Spleen (tissue), 11 donors: ENCODE data around the gene EPHA2. TPM values are rescaled to one million over a fixed set of nuclear protein-coding genes. Genes with fewer than 3 reads are reported as not detected.

Experiments used
- DNase-seq: peaks from one replicate; pipeline ENCODE4 v3.0.0-alpha.2; 2020
- H3K27ac ChIP-seq, 8 donors: fragments of 200-600 bp; sonication (generic) in 7 of 8; 1 replicate in 4 of 8; 2 replicates in 4 of 8; pipeline versions ENCODE4 v1.5.0 to v1.8.0; 2016 to 2021; ENCODE audit warnings: inconsistent platforms in 4 of 8, mild to moderate bottlenecking in 4 of 8, moderate library complexity in 1 of 8
- H3K27me3 ChIP-seq, 7 donors: fragments of 200-600 bp; sonication (generic) in 6 of 7; replicated peaks in 1 of 7; 1 replicate in 4 of 7; 2 replicates in 3 of 7; pipeline versions ENCODE4 v1.5.0 to v1.8.0; 2016 to 2021; ENCODE audit warnings: inconsistent platforms in 3 of 7, mild to moderate bottlenecking in 1 of 7
- H3K36me3 ChIP-seq, 6 donors: fragments of 200-600 bp; sonication (generic) in 5 of 6; 1 replicate in 4 of 6; 2 replicates in 2 of 6; pipeline versions ENCODE4 v1.5.0 to v1.8.0; 2016 to 2021; ENCODE audit warnings: inconsistent platforms in 2 of 6
- H3K4me1 ChIP-seq, 6 donors: fragments of 200-600 bp; sonication (generic) in 5 of 6; 1 replicate in 3 of 6; 2 replicates in 3 of 6; pipeline versions ENCODE4 v1.5.0 to v1.8.0; 2016 to 2021; ENCODE audit warnings: inconsistent platforms in 3 of 6
- H3K4me3 ChIP-seq, 8 donors: fragments of 200-600 bp; sonication (generic) in 7 of 8; 1 replicate in 4 of 8; 2 replicates in 4 of 8; pipeline versions ENCODE4 v1.5.0 to v1.8.0; 2016 to 2021; ENCODE audit warnings: inconsistent platforms in 4 of 8, mild to moderate bottlenecking in 4 of 8, moderate library complexity in 2 of 8
- H3K9me3 ChIP-seq, 8 donors: fragments of 200-600 bp; sonication (generic) in 7 of 8; 1 replicate in 4 of 8; 2 replicates in 4 of 8; pipeline versions ENCODE4 v1.5.0 to v1.8.0; 2016 to 2021; ENCODE audit warnings: inconsistent platforms in 4 of 8
- POLR2A ChIP-seq, 3 donors: fragments of 450-650 bp; IDR thresholded peaks; one replicate each; pipeline ENCODE4 v1.5.1; 2017; ENCODE audit warnings: antibody characterized with exemption in 3 of 3, mild to moderate bottlenecking in 1 of 3
- POLR2AphosphoS5 ChIP-seq, 3 donors: sonication (generic); formaldehyde crosslinking; IDR thresholded peaks; one replicate each; pipeline ENCODE4 v1.5.1; 2017; ENCODE audit warnings: antibody characterized with exemption in 3 of 3
- WGBS, 5 donors: extraction: QIAGEN DNeasy Blood & Tissue Kit in 3 of 5; methylation state at CpG; one replicate each; pipeline versions ENCODE4 v1.1.5 to v1.1.7; 2013 to 2018; 5-methylcytosine and 5-hydroxymethylcytosine counted together
- intact Hi-C: fragments of 100-400 bp; cut with DNase I; formaldehyde crosslinking; loops from one replicate; pipeline ENCODE4 v1.15.0; 2023; ENCODE audit warnings: low total_unique reads
- polyA plus RNA-seq, 3 donors: library from polyadenylated mRNA; stranded (reverse); fragments of 200-250 nt; gene quantifications; one replicate each; pipeline ENCODE4 v1.2.1, GENCODE V29; 2013
- total RNA-seq, 7 donors: library from RNA; depleted of rRNA in 3 of 7; stranded (reverse); fragments of >200 nt in 3 of 7; fragmentation: NEBNext Ultra II Directional in 4 of 7; extraction: Animal tissue kit (Norgen Biotek cat#: 25700) in 4 of 7; gene quantifications; one replicate each; pipeline versions ENCODE4 v1.1.0 to v1.2.1, GENCODE V29; 2016 to 2021
- TF ChIP-seq, protein P1 (sequence below), 11 experiments: fragments of 200-600 bp in 7 of 11; fragments of 450-650 bp in 4 of 11; sonication (generic) in 4 of 11; IDR thresholded peaks in 8 of 11; conservative IDR thresholded peaks in 3 of 11; 1 replicate in 7 of 11; 2 replicates in 4 of 11; pipeline versions ENCODE4 v1.4.0 to v1.8.0; 2016 to 2021; ENCODE audit warnings: antibody characterized with exemption in 11 of 11, inconsistent platforms in 4 of 11, mild to moderate bottlenecking in 1 of 11
- donor health status: healthy with polysubstance abuse.
- donor health status: DM: no; HTN: no; CAD: no; lungs with moderate emphysema.
- donor health status: DM: no; HTN: no; CAD: no.
- donor health status: Bipolar disorder and iron deficiency.
- donor health status: healthy.
- donor health status: DM: no; HTN: no; CAD: no.
- donor health status: DM: yes; HTN: yes; CAD: no.

The EPHA2 gene
- total and polyA plus RNA-seq, 10 donors: 2.0 to 35.7 (median 14.8) TPM

DNA sequence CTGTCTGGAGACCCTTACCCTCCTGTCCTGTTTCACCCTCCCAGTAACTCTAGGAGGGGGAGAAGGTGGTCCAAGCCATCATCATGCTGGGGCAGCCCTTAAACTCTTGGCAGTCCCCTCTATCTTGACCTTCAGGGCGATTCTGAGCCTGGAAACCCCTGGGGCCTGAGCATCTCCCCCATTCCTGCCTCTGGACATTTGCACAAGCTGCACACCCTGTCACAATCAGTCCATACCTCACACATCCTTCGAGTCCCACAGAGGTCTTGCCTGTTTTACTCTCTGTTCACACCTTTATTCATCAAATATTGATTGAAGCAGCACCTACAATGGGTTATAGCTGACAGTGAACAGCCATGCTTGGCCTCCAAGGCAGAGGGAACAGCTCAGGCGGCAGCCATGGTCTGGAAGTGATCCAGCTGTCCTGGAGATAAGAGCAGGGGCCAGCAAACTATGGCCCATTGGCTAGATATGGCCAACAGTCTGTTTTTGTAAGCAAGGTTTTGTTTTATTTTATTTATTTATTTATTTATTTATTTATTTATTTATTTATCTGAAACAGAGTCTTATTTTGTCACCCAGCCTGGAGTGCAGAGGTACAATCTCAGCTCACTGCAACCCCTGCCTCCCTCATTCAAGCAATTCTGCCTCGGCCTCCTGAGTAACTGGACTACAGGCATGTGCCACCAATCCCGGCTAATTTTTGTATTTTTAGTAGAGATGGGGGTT lies 75.3 kb downstream of the EPHA2 start:
- Histone ChIP-seq H3K36me3 (no peaks in the 10 kb centered on the region), H3K4me1 (peaks cover 0 to 20% (median 9%) of the 10 kb centered on the region in 6 donors), H3K4me3 (no peak overlapping the region), H3K9me3 (no peaks in the 10 kb centered on the region), H3K27ac (no peak overlapping the region), H3K27me3 (peaks cover 0 to 5% (median 0%) of the 10 kb centered on the region in 7 donors)
- intact Hi-C loops: no loop called here
- TF ChIP-seq POLR2AphosphoS5 (IDR thresholded peaks at IDR 0.05) (no peak), POLR2A (IDR thresholded peaks at IDR 0.05) (no peak)
- TF ChIP-seq, protein P1, sequence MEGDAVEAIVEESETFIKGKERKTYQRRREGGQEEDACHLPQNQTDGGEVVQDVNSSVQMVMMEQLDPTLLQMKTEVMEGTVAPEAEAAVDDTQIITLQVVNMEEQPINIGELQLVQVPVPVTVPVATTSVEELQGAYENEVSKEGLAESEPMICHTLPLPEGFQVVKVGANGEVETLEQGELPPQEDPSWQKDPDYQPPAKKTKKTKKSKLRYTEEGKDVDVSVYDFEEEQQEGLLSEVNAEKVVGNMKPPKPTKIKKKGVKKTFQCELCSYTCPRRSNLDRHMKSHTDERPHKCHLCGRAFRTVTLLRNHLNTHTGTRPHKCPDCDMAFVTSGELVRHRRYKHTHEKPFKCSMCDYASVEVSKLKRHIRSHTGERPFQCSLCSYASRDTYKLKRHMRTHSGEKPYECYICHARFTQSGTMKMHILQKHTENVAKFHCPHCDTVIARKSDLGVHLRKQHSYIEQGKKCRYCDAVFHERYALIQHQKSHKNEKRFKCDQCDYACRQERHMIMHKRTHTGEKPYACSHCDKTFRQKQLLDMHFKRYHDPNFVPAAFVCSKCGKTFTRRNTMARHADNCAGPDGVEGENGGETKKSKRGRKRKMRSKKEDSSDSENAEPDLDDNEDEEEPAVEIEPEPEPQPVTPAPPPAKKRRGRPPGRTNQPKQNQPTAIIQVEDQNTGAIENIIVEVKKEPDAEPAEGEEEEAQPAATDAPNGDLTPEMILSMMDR (IDR thresholded peaks at IDR 0.05 in 8 of 11, conservative IDR thresholded peaks at IDR 0.05 in 3 of 11): no peak
- no peak for DNase-seq
- 83 to 96% (median 91%) methylated on average over 5 of the region's 5 CpGs for WGBS, 5 donors

DNA sequence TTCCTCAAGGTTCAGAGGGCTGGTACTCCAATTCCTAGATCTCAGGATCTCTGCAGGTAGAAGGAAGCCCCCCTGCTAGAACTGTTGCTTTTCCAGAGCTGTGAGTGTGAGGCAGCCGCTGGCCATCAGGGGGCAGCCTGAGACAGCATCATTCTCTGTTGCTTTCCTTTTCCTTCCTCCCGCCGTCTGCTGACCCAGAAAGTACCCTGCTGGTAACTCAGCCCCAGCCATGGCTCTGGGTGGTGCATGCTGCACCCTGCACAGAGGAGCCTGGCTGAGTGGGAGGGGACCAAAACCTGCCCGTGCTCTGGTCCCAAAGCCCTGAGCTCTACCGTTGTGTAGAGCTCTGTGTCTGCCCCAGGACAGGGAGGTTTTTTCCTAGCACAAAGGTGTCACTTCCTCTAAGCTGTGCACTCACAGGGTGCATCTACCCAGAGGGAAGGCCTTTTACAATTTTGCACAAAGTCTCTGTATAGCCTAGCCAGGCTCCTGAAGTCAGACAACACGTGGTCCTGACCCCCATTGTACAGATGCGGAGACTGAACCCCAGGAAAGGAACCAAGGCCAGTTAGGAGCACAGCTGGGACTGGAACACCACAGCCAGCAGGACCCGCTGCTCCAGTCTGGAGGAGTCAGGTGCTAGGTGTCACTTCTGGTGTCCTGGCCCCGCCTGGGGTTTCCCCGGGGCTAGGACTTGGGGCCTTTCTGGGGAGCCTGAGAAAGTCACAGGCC lies 76.8 kb downstream of the EPHA2 start:
- H3K27me3 ChIP-seq: peaks cover 0 to 20% (median 0%) of the 10 kb centered on the region in 7 donors
- no peaks in the 10 kb centered on the region for H3K36me3 ChIP-seq
- 23 to 43% (median 37%) methylated on average over 7 to 10 of the region's 10 CpGs for WGBS, 5 donors
- H3K9me3 ChIP-seq: no peaks in the 10 kb centered on the region
- TF ChIP-seq POLR2AphosphoS5 (IDR thresholded peaks at IDR 0.05): no peak
- TF ChIP-seq, protein P1 (IDR thresholded peaks at IDR 0.05 in 8 of 11, conservative IDR thresholded peaks at IDR 0.05 in 3 of 11): peak; percentile 68 to 95 (median 86)
- peaks cover 0 to 25% (median 11%) of the 10 kb centered on the region in 6 donors for H3K4me1 ChIP-seq
- H3K27ac ChIP-seq: peak overlapping the region in 4 of 8 donors; percentile 3 to 55 (median 28)
- intact Hi-C loops: no loop called here
- H3K4me3 ChIP-seq: peak overlapping the region in 2 of 8 donors; percentile 5 to 58
- DNase-seq: peak; percentile 86

DNA sequence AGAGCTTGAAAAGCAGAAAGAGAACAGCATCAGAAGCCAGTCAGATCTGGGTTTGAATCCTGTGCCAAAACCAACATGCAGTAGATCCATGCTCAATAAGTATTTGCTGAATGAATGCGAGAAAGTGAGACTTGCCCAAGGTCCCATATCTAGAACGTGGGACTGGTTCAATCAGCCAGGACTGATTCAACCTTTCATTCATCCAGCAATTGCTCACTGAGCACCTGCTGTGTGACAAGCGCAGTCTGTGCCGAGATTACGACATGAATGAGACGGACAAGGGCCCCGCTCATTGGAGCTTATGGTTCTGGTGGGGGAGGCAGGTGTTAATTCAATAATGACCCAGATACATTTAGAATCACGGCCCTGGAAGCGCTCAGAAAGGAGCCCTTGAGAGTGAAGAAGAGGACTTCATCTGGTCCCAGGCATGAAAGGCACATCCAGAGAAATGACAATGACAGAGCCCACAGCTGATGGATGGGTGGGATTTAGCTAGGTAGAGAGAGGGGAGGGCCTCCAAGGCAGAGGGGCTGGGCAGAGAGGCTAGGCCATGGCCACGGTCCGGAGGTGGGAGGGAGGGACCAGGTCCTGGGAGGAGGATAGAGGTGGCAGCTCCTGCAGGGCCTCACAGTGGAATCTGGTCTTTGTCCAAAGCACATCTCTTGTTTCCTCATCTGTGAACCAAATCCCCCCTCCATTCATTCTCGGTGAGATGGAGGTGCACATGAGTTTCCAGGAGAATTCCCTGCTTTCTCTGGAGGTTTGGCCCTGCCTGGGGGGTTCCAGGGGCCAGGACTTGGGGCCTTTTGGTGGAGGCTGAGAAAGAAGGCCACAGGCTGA lies 78.2 kb downstream of the EPHA2 start:
- H3K27me3 ChIP-seq: peaks cover 0 to 35% (median 12%) of the 10 kb centered on the region in 7 donors
- no peaks in the 10 kb centered on the region for H3K9me3 ChIP-seq
- intact Hi-C loops: no loop called here
- H3K27ac ChIP-seq: no peak overlapping the region
- TF ChIP-seq POLR2A (IDR thresholded peaks at IDR 0.05): no peak
- no peak overlapping the region for H3K4me3 ChIP-seq
- H3K36me3 ChIP-seq: no peaks in the 10 kb centered on the region
- 82 to 93% (median 86%) methylated on average over 12 of the region's 12 CpGs for WGBS, 5 donors
- no peak for DNase-seq
- H3K4me1 ChIP-seq: peaks cover 3 to 37% (median 23%) of the 10 kb centered on the region in 6 donors

DNA sequence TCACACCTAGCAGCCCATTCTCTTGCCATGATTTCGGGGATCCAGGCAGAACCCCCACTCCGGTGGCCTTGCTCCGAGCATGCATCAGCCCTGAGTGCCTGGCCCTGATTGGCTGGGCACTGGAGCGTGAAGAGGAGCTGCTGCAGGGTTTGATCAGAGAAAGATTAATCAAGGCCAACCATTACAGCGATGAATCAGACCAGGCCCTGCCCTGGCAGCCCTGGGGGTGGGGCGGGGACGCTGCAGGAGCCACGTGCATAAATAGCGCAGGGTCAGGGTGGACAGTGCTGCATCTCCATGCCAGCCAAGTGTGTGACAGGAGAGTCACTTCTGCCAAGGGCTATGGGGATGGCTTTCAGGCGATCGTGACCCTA lies 79.0 kb downstream of the EPHA2 start:
- Histone ChIP-seq H3K27ac (no peak overlapping the region), H3K27me3 (peaks cover 0 to 43% (median 13%) of the 10 kb centered on the region in 7 donors), H3K36me3 (no peaks in the 10 kb centered on the region), H3K4me1 (peaks cover 3 to 34% (median 23%) of the 10 kb centered on the region in 6 donors), H3K9me3 (no peaks in the 10 kb centered on the region), H3K4me3 (no peak overlapping the region)
- TF ChIP-seq POLR2AphosphoS5 (IDR thresholded peaks at IDR 0.05) (no peak), POLR2A (IDR thresholded peaks at IDR 0.05) (no peak)
- TF ChIP-seq, protein P1 (IDR thresholded peaks at IDR 0.05 in 8 of 11, conservative IDR thresholded peaks at IDR 0.05 in 3 of 11): no peak
- DNase-seq: no peak
- WGBS, 5 donors: 80 to 87% (median 85%) methylated on average over 8 to 11 of the region's 11 CpGs
- intact Hi-C loops: no loop called here
